T-cell (primary cell): ENCODE measurements around the gene PCDHGA2. TPM values are rescaled to one million over a fixed set of nuclear protein-coding genes. Genes with fewer than 3 reads are reported as not detected.

Experiments used
- ATAC-seq, 4 experiments: fragments of 200-7000 bp in 3 of 4; fragments of 150-1000 bp in 1 of 4; cut with Tn5 transposase; replicated peaks in 1 of 4; 1 replicate in 3 of 4; 2 replicates in 1 of 4; pipeline ENCODE4 v1.10.0; 2021; ENCODE audit warnings: moderate library complexity in 3 of 4, mild to moderate bottlenecking in 2 of 4, moderate number of reproducible peaks in 1 of 4
- CTCF ChIA-PET, 2 donors: fragments of 300-600 bp; sonication (Branson Sonifier 250); formaldehyde crosslinking; loops; one replicate each; lab custom pipeline; 2022; ENCODE audit warnings: antibody characterized with exemption in 2 of 2; lab: Charles Lee
- POLR2A ChIA-PET, 2 donors: fragments of 300-600 bp; sonication (Branson Sonifier 250); formaldehyde crosslinking; loops; one replicate each; lab custom pipeline; 2022; ENCODE audit warnings: antibody characterized with exemption in 2 of 2; lab: Charles Lee
- DNase-seq, 35 experiments: peaks; one replicate each; pipeline versions ENCODE4 v3.0.0 to v3.0.0-alpha.2; 2013 to 2023
- H3K27ac ChIP-seq: one replicate; pipeline ENCODE4 v1.5.1; 2013; ENCODE audit warnings: low read length
- H3K27me3 ChIP-seq, 2 experiments: replicated peaks in 1 of 2; 1 replicate in 1 of 2; 2 replicates in 1 of 2; pipeline versions ENCODE4 v1.6.1 to v1.7.0; 2013; ENCODE audit warnings: low read length in 1 of 2, mixed read lengths in 1 of 2; ENCODE audit not compliant: control insufficient read depth in 2 of 2, insufficient read depth in 2 of 2; ENCODE audit errors: extremely low read depth in 1 of 2
- H3K36me3 ChIP-seq, 2 donors: 1 replicate in 1 of 2; 2 replicates in 1 of 2; pipeline versions ENCODE4 v1.6.1 to v1.7.0; 2013; ENCODE audit warnings: low read length in 1 of 2; ENCODE audit not compliant: control insufficient read depth in 2 of 2, insufficient read depth in 1 of 2; ENCODE audit errors: extremely low read depth in 1 of 2
- H3K4me1 ChIP-seq, 2 experiments: 1 replicate in 1 of 2; 2 replicates in 1 of 2; pipeline versions ENCODE4 v1.6.1 to v1.7.0; 2013; ENCODE audit warnings: low read length in 2 of 2, mixed read lengths in 1 of 2; ENCODE audit not compliant: insufficient read depth in 2 of 2, control insufficient read depth in 1 of 2; ENCODE audit errors: extremely low read depth in 1 of 2
- H3K4me3 ChIP-seq, 2 donors: 1 replicate in 1 of 2; 2 replicates in 1 of 2; pipeline versions ENCODE4 v1.5.1 to v1.7.0; 2013; ENCODE audit warnings: mild to moderate bottlenecking in 2 of 2, low read length in 1 of 2, moderate library complexity in 1 of 2; ENCODE audit not compliant: control insufficient read depth in 1 of 2; ENCODE audit errors: extremely low read depth in 1 of 2
- H3K9me3 ChIP-seq: 2 replicates; pipeline ENCODE4 v1.7.0; 2013
- H3K27ac Mint-ChIP-seq, 2 donors: one replicate each; pipeline ENCODE4 v1.8.0; 2020 to 2021; ENCODE audit warnings: mild to moderate bottlenecking in 2 of 2, mixed read lengths in 2 of 2
- H3K27me3 Mint-ChIP-seq, 2 donors: one replicate each; pipeline ENCODE4 v1.8.0; 2021 to 2022; ENCODE audit warnings: mixed read lengths in 2 of 2
- H3K36me3 Mint-ChIP-seq: one replicate; pipeline ENCODE4 v1.8.0; 2021; ENCODE audit warnings: mixed read lengths
- H3K4me1 Mint-ChIP-seq, 3 donors: one replicate each; pipeline ENCODE4 v1.8.0; 2020 to 2022; ENCODE audit warnings: mixed read lengths in 3 of 3, mild to moderate bottlenecking in 1 of 3
- H3K4me3 Mint-ChIP-seq, 3 donors: one replicate each; pipeline ENCODE4 v1.8.0; 2020 to 2022; ENCODE audit warnings: mild to moderate bottlenecking in 3 of 3, mixed read lengths in 3 of 3, moderate library complexity in 3 of 3
- H3K9me3 Mint-ChIP-seq, 3 donors: one replicate each; pipeline ENCODE4 v1.8.0; 2020 to 2022; ENCODE audit warnings: mixed read lengths in 3 of 3
- WGBS: methylation state at CpG from one replicate; pipeline ENCODE4 v1.1.5; 2013; ENCODE audit warnings: missing lambda C conversion rate; ENCODE audit not compliant: insufficient coverage; 5-methylcytosine and 5-hydroxymethylcytosine counted together
- total RNA-seq, 35 experiments: library from RNA in 6 of 35; stranded (reverse) in 6 of 35; fragments of 120-200 nt in 1 of 35; gene quantifications; one replicate each; pipeline versions ENCODE4 v1.2.1 to v1.2.4 and lab custom pipeline; 2013 to 2026

PCDHGA2 gene
- total RNA-seq, 5 donors from 2014 or later (not counting 1 experiment from before 2014, with no cell fraction given) = 0.13 to 0.15 TPM; not detected in 3

DNA sequence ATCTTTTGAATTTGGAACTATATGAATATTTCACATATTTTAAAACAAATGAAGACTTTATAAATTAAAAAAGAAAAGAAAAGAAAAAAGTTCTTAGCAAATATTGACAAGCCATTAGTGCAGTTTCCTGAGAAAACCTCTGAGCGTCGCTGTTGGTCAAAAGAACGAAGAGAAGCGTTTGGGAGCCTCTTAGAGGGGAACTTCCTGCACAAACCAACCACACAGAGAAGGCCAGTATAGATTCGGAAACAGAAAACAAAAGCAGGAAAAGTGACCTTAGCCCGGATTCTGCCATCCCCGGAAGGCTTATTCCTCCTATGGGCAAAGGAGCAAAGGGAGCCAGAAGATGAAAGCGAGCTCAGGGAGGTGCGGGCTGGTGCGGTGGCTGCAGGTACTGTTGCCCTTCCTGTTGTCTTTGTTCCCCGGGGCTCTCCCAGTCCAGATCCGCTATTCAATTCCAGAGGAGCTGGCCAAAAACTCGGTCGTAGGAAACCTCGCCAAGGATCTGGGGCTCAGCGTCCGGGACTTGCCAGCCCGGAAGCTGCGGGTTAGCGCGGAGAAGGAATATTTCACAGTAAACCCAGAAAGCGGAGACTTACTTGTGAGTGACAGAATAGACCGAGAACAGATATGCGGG lies 21.3 kb downstream of the PCDHGA2 start, which contains the start of gene PCDHGB2:
PCDHGB2 (plus strand) TSS at position 205 of the 637 bp plus-strand sequence; CDS start at position 347, 142 bp downstream.
- CTCF ChIA-PET = interaction anchor here (0.6 to 1.1 kb wide), 2 partner anchors 204 kb away, joined by 4 to 8 read pairs; no protein-coding TSS in a partner anchor
- Histone ChIP-seq H3K27me3 (peaks cover 22 to 55% of the 10 kb centered on the region in 2 experiments), H3K27ac (no peak within 1 kb of the TSS), H3K4me1 (peaks cover 0 to 3% of the 10 kb centered on the region in 2 experiments), H3K4me3 (peak within 1 kb of the TSS; percentile 37 to 58), H3K36me3 (peaks cover 0 to 3% of the 10 kb centered on the region in 2 donors), H3K9me3 (peaks cover 8% of the 10 kb centered on the region)
- Mint-ChIP-seq H3K9me3 (peaks cover 28 to 51% (median 50%) of the 10 kb centered on the region in 3 donors), H3K27me3 (peaks cover 72 to 90% of the 10 kb centered on the region in 2 donors), H3K4me1 (peaks cover 0 to 2% (median 0%) of the 10 kb centered on the region in 3 donors), H3K4me3 (peak within 1 kb of the TSS; percentile 50 to 79 (median 70)), H3K36me3 (peaks cover 18% of the 10 kb centered on the region), H3K27ac (no peak within 1 kb of the TSS)
- DNase-seq = peak in 1 of 35 experiments; percentile 55
- 21% methylated on average over 16 of the region's 24 CpGs for WGBS
- ATAC-seq = peak in 1 of 4 experiments; percentile 54
- POLR2A ChIA-PET = no interaction called here

DNA sequence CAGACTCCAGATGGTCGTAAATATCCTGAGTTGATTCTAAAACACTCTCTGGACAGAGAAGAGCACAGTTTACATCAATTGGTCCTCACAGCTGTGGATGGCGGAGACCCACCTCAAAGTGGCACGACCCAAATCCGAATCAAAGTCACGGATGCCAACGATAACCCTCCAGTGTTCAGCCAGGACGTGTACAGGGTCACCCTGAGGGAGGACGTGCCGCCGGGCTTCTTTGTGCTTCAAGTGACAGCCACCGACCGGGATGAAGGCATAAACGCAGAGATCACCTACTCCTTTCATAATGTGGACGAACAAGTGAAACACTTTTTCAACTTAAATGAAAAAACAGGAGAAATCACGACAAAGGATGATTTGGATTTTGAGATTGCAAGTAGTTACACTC lies 22.1 kb downstream of the PCDHGA2 start:
- H3K9me3 ChIP-seq = peaks cover 8% of the 10 kb centered on the region
- Mint-ChIP-seq H3K9me3 (peaks cover 28 to 55% (median 54%) of the 10 kb centered on the region in 3 donors), H3K4me1 (peaks cover 0 to 2% (median 0%) of the 10 kb centered on the region in 3 donors), H3K27me3 (peaks cover 74 to 91% of the 10 kb centered on the region in 2 donors), H3K27ac (no peak overlapping the region), H3K36me3 (peaks cover 20% of the 10 kb centered on the region), H3K4me3 (no peak overlapping the region)
- ChIA-PET POLR2A (no interaction called here), CTCF (interaction anchor here in 1 of 2 donors (1.1 kb wide), 1 partner anchor 203 kb away, joined by 8 read pairs; no protein-coding TSS in a partner anchor)
- no peak for DNase-seq
- peaks cover 0 to 4% of the 10 kb centered on the region in 2 donors for H3K36me3 ChIP-seq
- 64% methylated on average over 11 of the region's 15 CpGs for WGBS
- no peak for ATAC-seq
- H3K4me1 ChIP-seq = no peaks in the 10 kb centered on the region
- H3K27me3 ChIP-seq = peaks cover 29 to 54% of the 10 kb centered on the region in 2 experiments
- H3K27ac ChIP-seq = no peak overlapping the region
- peak overlapping the region in 1 of 2 donors; percentile 58 for H3K4me3 ChIP-seq

DNA sequence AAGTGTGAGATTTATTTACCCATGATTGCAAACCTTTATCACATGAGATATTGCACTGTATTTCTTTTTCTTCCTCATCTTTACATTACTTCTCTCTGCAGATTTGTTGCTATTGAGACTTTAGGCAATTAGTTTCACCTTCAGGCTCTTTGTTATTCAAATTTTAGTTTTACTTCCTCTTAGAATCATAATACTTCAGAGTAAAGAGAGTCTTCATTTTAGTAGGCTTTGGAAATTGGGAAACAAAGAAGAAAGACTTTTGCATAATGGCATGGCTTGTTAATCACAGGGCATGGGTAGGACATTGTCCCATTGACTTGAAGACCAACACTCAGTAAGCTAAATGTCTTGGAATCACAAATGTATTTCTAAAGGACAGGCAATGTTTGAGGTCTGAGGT lies 24.2 kb downstream of the PCDHGA2 start:
- peaks cover 20% of the 10 kb centered on the region for H3K36me3 Mint-ChIP-seq

DNA sequence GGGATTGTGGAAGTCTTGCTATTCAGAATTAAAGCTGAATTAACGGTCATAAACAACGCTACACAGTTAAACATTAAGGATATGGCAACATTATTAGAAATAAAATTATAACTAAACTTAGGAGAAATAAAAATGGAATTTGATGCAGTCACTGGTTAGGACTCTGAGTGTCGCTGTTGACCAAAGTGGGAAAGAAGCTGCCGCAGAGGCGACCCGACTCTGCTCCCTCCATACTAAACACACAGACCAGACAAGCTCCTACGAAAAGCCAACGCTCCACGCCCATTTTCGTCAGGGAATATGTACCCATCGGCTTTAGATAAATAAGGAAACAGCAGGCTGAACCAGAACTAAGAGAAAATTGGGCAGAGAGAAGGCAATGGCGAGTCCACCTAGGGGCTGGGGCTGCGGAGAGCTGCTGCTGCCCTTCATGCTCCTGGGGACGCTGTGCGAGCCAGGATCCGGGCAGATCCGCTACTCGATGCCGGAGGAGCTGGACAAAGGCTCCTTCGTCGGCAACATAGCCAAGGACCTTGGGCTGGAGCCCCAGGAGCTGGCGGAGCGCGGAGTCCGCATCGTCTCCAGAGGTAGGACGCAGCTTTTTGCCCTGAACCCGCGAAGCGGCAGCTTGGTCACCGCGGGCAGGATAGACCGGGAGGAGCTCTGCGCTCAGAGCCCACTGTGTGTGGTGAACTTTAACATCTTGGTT lies 25.5 kb downstream of the PCDHGA2 start, which contains the start of gene PCDHGA5:
PCDHGA5 (plus strand) TSS at position 211 of the 709 bp plus-strand sequence; CDS start at position 380, 169 bp downstream.
- ATAC-seq = no peak
- Mint-ChIP-seq H3K36me3 (peaks cover 20% of the 10 kb centered on the region), H3K27ac (no peak within 1 kb of the TSS), H3K9me3 (peaks cover 19 to 44% (median 41%) of the 10 kb centered on the region in 3 donors), H3K4me3 (peak within 1 kb of the TSS in 1 of 3 donors; percentile 11), H3K27me3 (peaks cover 66 to 84% of the 10 kb centered on the region in 2 donors), H3K4me1 (peaks cover 0 to 2% (median 0%) of the 10 kb centered on the region in 3 donors)
- H3K9me3 ChIP-seq = peaks cover 11% of the 10 kb centered on the region
- no peak for DNase-seq
- peaks cover 39 to 48% of the 10 kb centered on the region in 2 experiments for H3K27me3 ChIP-seq
- ChIA-PET CTCF (no interaction called here), POLR2A (no interaction called here)
- no peak within 1 kb of the TSS for H3K27ac ChIP-seq
- H3K4me3 ChIP-seq = peak within 1 kb of the TSS in 1 of 2 donors; percentile 44
- no peaks in the 10 kb centered on the region for H3K4me1 ChIP-seq
- peaks cover 0 to 4% of the 10 kb centered on the region in 2 donors for H3K36me3 ChIP-seq
- WGBS = 36% methylated on average over 27 of the region's 34 CpGs

More for the DNA sequence above, 24.2 kb downstream of the PCDHGA2 start:
- ChIA-PET POLR2A (no interaction called here), CTCF (no interaction called here)
- Histone ChIP-seq H3K9me3 (peaks cover 11% of the 10 kb centered on the region), H3K36me3 (peaks cover 0 to 4% of the 10 kb centered on the region in 2 donors), H3K4me3 (no peak overlapping the region), H3K27ac (no peak overlapping the region), H3K27me3 (peaks cover 36 to 52% of the 10 kb centered on the region in 2 experiments), H3K4me1 (no peaks in the 10 kb centered on the region)
- ATAC-seq (no peak), DNase-seq (no peak)
- H3K27me3 Mint-ChIP-seq = peaks cover 74 to 85% of the 10 kb centered on the region in 2 donors
- peaks cover 0 to 2% (median 0%) of the 10 kb centered on the region in 3 donors for H3K4me1 Mint-ChIP-seq
- peaks cover 23 to 48% (median 47%) of the 10 kb centered on the region in 3 donors for H3K9me3 Mint-ChIP-seq
- no peak overlapping the region for H3K27ac Mint-ChIP-seq
- peak overlapping the region in 1 of 3 donors; percentile 7 for H3K4me3 Mint-ChIP-seq

DNA sequence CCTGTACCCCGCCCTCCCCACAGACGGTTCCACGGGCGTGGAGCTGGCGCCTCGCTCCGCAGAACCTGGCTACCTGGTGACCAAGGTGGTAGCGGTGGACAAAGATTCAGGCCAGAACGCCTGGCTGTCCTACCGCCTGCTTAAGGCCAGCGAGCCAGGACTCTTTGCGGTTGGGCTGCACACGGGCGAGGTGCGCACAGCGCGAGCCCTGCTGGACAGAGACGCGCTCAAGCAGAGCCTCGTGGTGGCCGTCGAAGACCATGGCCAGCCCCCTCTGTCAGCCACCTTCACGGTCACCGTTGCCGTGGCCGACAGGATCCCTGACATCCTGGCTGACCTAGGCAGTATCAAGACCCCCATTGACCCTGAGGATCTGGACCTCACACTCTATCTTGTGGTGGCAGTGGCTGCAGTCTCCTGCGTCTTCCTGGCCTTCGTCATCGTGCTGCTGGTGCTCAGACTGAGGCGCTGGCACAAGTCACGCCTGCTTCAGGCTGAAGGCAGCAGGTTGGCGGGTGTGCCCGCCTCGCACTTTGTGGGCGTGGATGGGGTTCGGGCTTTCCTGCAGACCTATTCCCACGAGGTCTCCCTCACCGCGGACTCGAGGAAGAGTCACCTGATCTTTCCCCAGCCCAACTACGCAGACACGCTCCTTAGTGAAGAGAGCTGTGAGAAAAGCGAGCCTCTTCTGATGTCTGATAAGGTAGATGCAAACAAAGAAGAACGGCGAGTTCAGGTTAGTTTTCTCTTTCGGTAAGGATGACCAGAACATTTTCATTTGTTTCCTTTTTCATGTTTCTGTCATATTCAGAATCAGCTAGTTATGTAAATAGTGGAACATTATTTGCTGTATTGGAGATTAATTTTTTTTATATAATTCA lies 27.7 kb downstream of the PCDHGA2 start:
- ChIA-PET CTCF (no interaction called here), POLR2A (no interaction called here)
- no peak overlapping the region for H3K4me3 Mint-ChIP-seq
- peaks cover 11% of the 10 kb centered on the region for H3K9me3 ChIP-seq
- H3K27me3 ChIP-seq = peaks cover 38 to 53% of the 10 kb centered on the region in 2 experiments
- ATAC-seq (no peak), DNase-seq (no peak)
- H3K4me1 Mint-ChIP-seq = peaks cover 7 to 8% (median 7%) of the 10 kb centered on the region in 3 donors
- H3K4me1 ChIP-seq = peaks cover 0 to 4% of the 10 kb centered on the region in 2 experiments
- H3K4me3 ChIP-seq = peak overlapping the region in 1 of 2 donors; percentile 32
- 52% methylated on average over 42 of the region's 46 CpGs for WGBS
- H3K36me3 ChIP-seq = peaks cover 0 to 8% of the 10 kb centered on the region in 2 donors
- H3K36me3 Mint-ChIP-seq = peaks cover 12% of the 10 kb centered on the region
- no peak overlapping the region for H3K27ac ChIP-seq
- no peak overlapping the region for H3K27ac Mint-ChIP-seq
- H3K9me3 Mint-ChIP-seq = peaks cover 13 to 33% (median 28%) of the 10 kb centered on the region in 3 donors
- peaks cover 66 to 83% of the 10 kb centered on the region in 2 donors for H3K27me3 Mint-ChIP-seq
